Trophoblast cell (in vitro differentiated cells and primary cell): Measurements from ENCODE around the gene SLC30A3.

Experiments used
- DNase-seq, 2 donors: peaks; one replicate each; pipeline ENCODE4 v3.0.0-alpha.2; 2016
- H2AFZ ChIP-seq: 2 replicates; pipeline ENCODE4 v1.6.1; 2013; ENCODE audit warnings: low read length, moderate library complexity, mild to moderate bottlenecking; ENCODE audit not compliant: insufficient read depth, poor library complexity
- H2AK5ac ChIP-seq: 2 replicates; pipeline ENCODE4 v1.6.1; 2013; ENCODE audit warnings: mild to moderate bottlenecking, low read length
- H2BK120ac ChIP-seq: 2 replicates; pipeline ENCODE4 v1.6.1; 2013; ENCODE audit warnings: low read length, mild to moderate bottlenecking, moderate library complexity; ENCODE audit not compliant: insufficient read depth, poor library complexity
- H2BK12ac ChIP-seq: 2 replicates; pipeline ENCODE4 v1.6.1; 2013; ENCODE audit warnings: mild to moderate bottlenecking, low read length, moderate library complexity
- H2BK5ac ChIP-seq: 2 replicates; pipeline ENCODE4 v1.6.1; 2013; ENCODE audit warnings: low read length, low read depth, moderate library complexity, mild to moderate bottlenecking; ENCODE audit not compliant: poor library complexity
- H3K14ac ChIP-seq: 2 replicates; pipeline ENCODE4 v1.6.1; 2013; ENCODE audit warnings: mild to moderate bottlenecking, low read length
- H3K18ac ChIP-seq: 2 replicates; pipeline ENCODE4 v1.6.1; 2013; ENCODE audit warnings: mild to moderate bottlenecking, low read length
- H3K23ac ChIP-seq: 2 replicates; pipeline ENCODE4 v1.6.1; 2013; ENCODE audit warnings: low read length
- H3K27ac ChIP-seq: 2 replicates; pipeline ENCODE4 v1.5.1; 2013; ENCODE audit warnings: low read depth, mild to moderate bottlenecking, inconsistent platforms, low read length, moderate library complexity
- H3K27me3 ChIP-seq: 2 replicates; pipeline ENCODE4 v1.6.1; 2013; ENCODE audit warnings: inconsistent platforms, mild to moderate bottlenecking, low read length, moderate library complexity; ENCODE audit not compliant: insufficient read depth
- H3K36me3 ChIP-seq, 2 experiments: 1 replicate in 1 of 2; 2 replicates in 1 of 2; pipeline ENCODE4 v1.6.1; 2013; ENCODE audit warnings: low read length in 2 of 2, mild to moderate bottlenecking in 2 of 2, moderate library complexity in 1 of 2; ENCODE audit not compliant: insufficient read depth in 2 of 2, control insufficient read depth in 1 of 2
- H3K4ac ChIP-seq: 2 replicates; pipeline ENCODE4 v1.6.1; 2013; ENCODE audit warnings: low read depth, mild to moderate bottlenecking, low read length, moderate library complexity
- H3K4me1 ChIP-seq, 2 experiments: 1 replicate in 1 of 2; 2 replicates in 1 of 2; pipeline ENCODE4 v1.6.1; 2013; ENCODE audit warnings: low read length in 2 of 2, mild to moderate bottlenecking in 2 of 2, moderate library complexity in 1 of 2; ENCODE audit not compliant: insufficient read depth in 2 of 2, control insufficient read depth in 1 of 2
- H3K4me2 ChIP-seq: 2 replicates; pipeline ENCODE4 v1.6.1; 2013; ENCODE audit warnings: inconsistent platforms, mild to moderate bottlenecking, low read length, moderate library complexity
- H3K4me3 ChIP-seq: 2 replicates; pipeline ENCODE4 v1.5.1; 2013; ENCODE audit warnings: mild to moderate bottlenecking, low read depth, low read length, inconsistent platforms
- H3K79me1 ChIP-seq: one replicate; pipeline ENCODE4 v1.6.1; 2013; ENCODE audit warnings: low read length
- H3K79me2 ChIP-seq: 2 replicates; pipeline ENCODE4 v1.6.1; 2013; ENCODE audit warnings: low read length, mild to moderate bottlenecking; ENCODE audit not compliant: control insufficient read depth, insufficient read depth, poor library complexity
- H3K9ac ChIP-seq: 2 replicates; pipeline ENCODE4 v1.6.1; 2013; ENCODE audit warnings: mild to moderate bottlenecking, low read length
- H3K9me3 ChIP-seq: 2 replicates; pipeline ENCODE4 v1.6.1; 2013; ENCODE audit warnings: low read depth, mild to moderate bottlenecking, control low read depth, inconsistent platforms, low read length; ENCODE audit not compliant: insufficient read depth
- H4K12ac ChIP-seq: 2 replicates; pipeline ENCODE4 v1.6.1; 2013; ENCODE audit warnings: low read depth, mild to moderate bottlenecking, low read length, moderate library complexity
- H4K8ac ChIP-seq: 2 replicates; pipeline ENCODE4 v1.6.1; 2013; ENCODE audit warnings: low read depth, mild to moderate bottlenecking, low read length, moderate library complexity
- H4K91ac ChIP-seq: one replicate; pipeline ENCODE4 v1.6.1; 2013; ENCODE audit warnings: low read depth, mild to moderate bottlenecking, low read length, moderate library complexity
- WGBS: extraction: QIAGEN DNeasy Blood & Tissue Kit; methylation state at CpG from one replicate; pipeline ENCODE4 v1.1.7; 2013; ENCODE audit warnings: missing lambda C conversion rate; ENCODE audit not compliant: insufficient read length, insufficient coverage; ENCODE audit errors: extremely low coverage; 5-methylcytosine and 5-hydroxymethylcytosine counted together

Gene SLC30A3

GRCh38 chr2:27261926-27262298, 935 bp downstream of the SLC30A3 start:
- Histone ChIP-seq H3K27ac (no peak overlapping the region), H3K79me2 (no peaks in the 10 kb centered on the region), H3K23ac (no peak overlapping the region), H3K9me3 (peaks cover 11% of the 10 kb centered on the region), H2BK5ac (no peak overlapping the region), H2BK120ac (no peak overlapping the region), H4K91ac (no peak overlapping the region), H4K8ac (no peak overlapping the region), H3K14ac (no peak overlapping the region), H3K9ac (no peak overlapping the region), H3K4me1 (peaks cover 8 to 17% of the 10 kb centered on the region in 2 experiments), H3K79me1 (no peaks in the 10 kb centered on the region), H3K27me3 (peaks cover 63% of the 10 kb centered on the region), H3K4ac (no peak overlapping the region), H3K4me3 (no peak overlapping the region), H3K18ac (no peak overlapping the region), H2BK12ac (no peak overlapping the region), H4K12ac (no peak overlapping the region), H2AK5ac (no peak overlapping the region), H2AFZ (no peak overlapping the region), H3K4me2 (peak overlapping the region; percentile 71), H3K36me3 (no peaks in the 10 kb centered on the region)
- no CpG with 5 or more reads among the region's 40 CpGs for WGBS
- no peak for DNase-seq

- Histone ChIP-seq H2AK5ac (no peak overlapping the region), H3K4me2 (no peak overlapping the region), H3K79me2 (no peaks in the 10 kb centered on the region), H2BK5ac (no peak overlapping the region), H4K91ac (no peak overlapping the region), H3K27ac (no peak overlapping the region), H3K4me3 (no peak overlapping the region), H4K12ac (no peak overlapping the region), H3K9ac (no peak overlapping the region), H3K79me1 (no peaks in the 10 kb centered on the region), H3K27me3 (peaks cover 63% of the 10 kb centered on the region), H3K14ac (no peak overlapping the region), H3K36me3 (no peaks in the 10 kb centered on the region), H3K4ac (no peak overlapping the region), H3K9me3 (peaks cover 11% of the 10 kb centered on the region), H2BK120ac (no peak overlapping the region), H2BK12ac (no peak overlapping the region), H3K23ac (no peak overlapping the region), H3K18ac (no peak overlapping the region), H3K4me1 (peaks cover 8 to 17% of the 10 kb centered on the region in 2 experiments), H4K8ac (no peak overlapping the region), H2AFZ (no peak overlapping the region)
- WGBS: no CpG with 5 or more reads among the region's 11 CpGs
- no peak for DNase-seq
Observed at GRCh38 chr2:27261241-27261925, 1.5 kb downstream of the SLC30A3 start.

GRCh38 chr2:27258051-27258450, 4.8 kb downstream of the SLC30A3 start:
- Histone ChIP-seq H3K14ac (no peak overlapping the region), H2BK12ac (no peak overlapping the region), H3K23ac (no peak overlapping the region), H3K36me3 (no peaks in the 10 kb centered on the region), H2AK5ac (no peak overlapping the region), H3K4me3 (no peak overlapping the region), H3K9me3 (peaks cover 2% of the 10 kb centered on the region), H4K91ac (no peak overlapping the region), H3K79me2 (no peaks in the 10 kb centered on the region), H3K4me2 (no peak overlapping the region), H3K27me3 (peaks cover 31% of the 10 kb centered on the region), H3K18ac (no peak overlapping the region), H4K12ac (no peak overlapping the region), H3K79me1 (no peaks in the 10 kb centered on the region), H3K9ac (no peak overlapping the region), H3K4me1 (peaks cover 5 to 10% of the 10 kb centered on the region in 2 experiments), H2BK120ac (no peak overlapping the region), H2BK5ac (no peak overlapping the region), H2AFZ (no peak overlapping the region), H3K4ac (no peak overlapping the region), H3K27ac (no peak overlapping the region), H4K8ac (no peak overlapping the region)
- no CpG with 5 or more reads among the region's 8 CpGs for WGBS
- no peak for DNase-seq

GRCh38 chr2:27256855-27257454, 5.9 kb downstream of the SLC30A3 start:
- H3K18ac ChIP-seq: no peak overlapping the region

More at GRCh38 chr2:27256855-27257454, 5.9 kb downstream of the SLC30A3 start:
- H3K36me3 ChIP-seq: no peaks in the 10 kb centered on the region
- H2BK12ac ChIP-seq: no peak overlapping the region
- no peak overlapping the region for H4K8ac ChIP-seq
- DNase-seq: no peak
- H3K4me1 ChIP-seq: peaks cover 0 to 1% of the 10 kb centered on the region in 2 experiments
- no peak overlapping the region for H3K14ac ChIP-seq
- peaks cover 20% of the 10 kb centered on the region for H3K27me3 ChIP-seq
- no peak overlapping the region for H3K27ac ChIP-seq
- no peak overlapping the region for H4K12ac ChIP-seq
- H2AFZ ChIP-seq: no peak overlapping the region
- H3K79me1 ChIP-seq: no peaks in the 10 kb centered on the region
- no peaks in the 10 kb centered on the region for H3K79me2 ChIP-seq
- no peak overlapping the region for H2AK5ac ChIP-seq
- H4K91ac ChIP-seq: no peak overlapping the region
- no CpG with 5 or more reads among the region's 7 CpGs for WGBS
- H3K4ac ChIP-seq: no peak overlapping the region
- H3K4me2 ChIP-seq: no peak overlapping the region
- H3K9ac ChIP-seq: no peak overlapping the region
- no peak overlapping the region for H3K4me3 ChIP-seq
- H3K23ac ChIP-seq: no peak overlapping the region
- peaks cover 2% of the 10 kb centered on the region for H3K9me3 ChIP-seq
- no peak overlapping the region for H2BK5ac ChIP-seq
- H2BK120ac ChIP-seq: no peak overlapping the region
